NK-92 treated with Interleukin-12 subunit alpha and Interleukin-12 subunit beta, amount 100 ng/mL, for 24 hours (cell line): ENCODE measurements around the gene CABP2.
A peak's percentile ranks its signal among the peaks of the same experiment; 100 is the strongest.
"Not testable (repeated sequence)": the region's sequence is repeated elsewhere in the genome, so short reads cannot be mapped to it uniquely, and the experiment has no call there.

Experiments used
- DNase-seq: peaks from one replicate; lab custom pipeline; 2025; lab: John Stamatoyannopoulos, UW

The CABP2 gene

DNA sequence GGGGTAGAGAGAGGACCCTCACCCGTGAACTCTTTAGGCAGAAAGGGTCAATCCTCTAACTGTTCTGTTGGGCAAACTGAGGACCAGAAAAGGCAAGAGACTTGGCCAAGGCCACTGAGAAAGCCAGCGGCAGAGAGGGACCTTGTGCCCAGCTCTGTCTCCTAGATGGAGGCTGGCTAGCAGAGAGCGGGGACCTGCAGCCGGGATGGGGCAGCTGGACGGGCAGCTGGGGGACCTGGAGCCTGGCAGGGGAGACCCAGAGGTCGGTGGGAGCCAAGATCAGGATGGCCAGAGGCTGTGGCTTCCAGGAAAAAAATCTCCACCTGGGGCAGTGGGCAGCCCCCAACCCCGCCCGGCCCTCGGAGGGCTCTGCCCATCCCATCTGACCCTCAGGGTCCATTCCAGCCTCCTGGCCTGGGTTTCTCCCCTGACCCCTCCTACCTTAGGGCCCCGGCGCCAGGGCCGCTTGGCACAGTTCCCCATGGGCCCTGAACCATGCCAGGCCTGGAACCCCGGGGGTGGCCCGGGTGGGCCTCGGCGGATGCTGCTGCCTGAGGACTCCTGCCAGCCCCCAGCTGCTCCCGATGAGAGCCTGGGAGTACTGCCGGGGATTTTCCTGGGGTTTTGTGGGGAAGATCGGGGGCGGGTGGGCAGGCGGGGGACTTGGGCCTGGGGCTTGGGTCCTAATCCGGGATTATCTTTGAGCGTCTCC is at the start of gene CABP2:
Gene CABP2 (minus strand): TSS at position 603 of the 712 bp plus-strand sequence. CDS start 120 bp downstream, at position 483.
- no peak for DNase-seq

DNA sequence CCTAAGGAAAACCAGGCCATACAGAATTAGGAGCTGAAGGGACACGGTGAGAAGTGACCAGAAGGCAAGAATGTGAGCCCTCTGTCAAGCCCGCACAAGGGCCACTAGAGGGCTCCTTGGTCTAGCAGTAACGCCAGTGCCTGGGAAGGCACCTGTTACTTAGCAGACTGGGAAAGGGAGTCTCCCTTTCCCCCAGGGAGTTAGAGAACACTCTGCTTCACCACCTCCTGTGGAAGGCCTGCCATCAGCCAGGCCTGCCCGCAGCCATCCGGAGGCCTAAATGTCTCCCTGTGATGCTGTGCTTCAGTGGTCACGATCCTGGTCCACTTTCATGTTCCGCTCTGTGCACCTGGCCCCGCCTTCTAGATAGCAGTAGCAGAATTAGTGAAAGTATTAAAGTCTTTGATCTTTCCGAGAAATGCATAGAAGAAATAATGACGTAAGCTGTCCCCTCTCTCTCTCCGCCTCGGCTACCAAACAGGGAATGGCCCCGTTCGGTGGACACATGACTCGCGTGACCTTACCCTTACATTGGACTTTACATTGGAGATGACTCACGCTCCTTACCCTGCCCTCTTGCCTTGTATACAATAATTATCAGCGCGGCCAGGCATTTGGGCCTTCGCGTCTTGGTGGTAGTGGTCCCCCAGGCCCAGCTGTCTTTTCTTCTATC is 49.6 kb upstream of the CABP2 start:
- peak; percentile 30 for DNase-seq

DNA sequence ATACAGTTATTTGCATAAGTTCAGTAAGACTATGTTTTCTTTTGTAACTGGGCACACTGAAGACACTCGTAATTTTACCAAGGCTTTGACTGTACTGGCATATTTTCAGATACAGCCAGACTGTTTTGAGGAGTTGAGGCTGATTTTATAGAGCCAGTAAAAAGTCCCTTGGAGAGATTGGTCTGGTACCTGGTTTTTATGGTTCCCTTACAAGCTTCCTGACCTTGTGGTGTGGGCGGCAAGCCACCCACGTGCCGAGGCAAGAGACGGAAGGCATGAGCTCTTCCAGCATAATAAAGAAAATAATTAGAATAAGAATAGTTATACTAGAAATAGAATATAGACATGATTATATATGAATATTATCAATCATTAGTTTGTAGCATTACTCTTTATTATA is 49.1 kb upstream of the CABP2 start:
- no peak for DNase-seq

DNA sequence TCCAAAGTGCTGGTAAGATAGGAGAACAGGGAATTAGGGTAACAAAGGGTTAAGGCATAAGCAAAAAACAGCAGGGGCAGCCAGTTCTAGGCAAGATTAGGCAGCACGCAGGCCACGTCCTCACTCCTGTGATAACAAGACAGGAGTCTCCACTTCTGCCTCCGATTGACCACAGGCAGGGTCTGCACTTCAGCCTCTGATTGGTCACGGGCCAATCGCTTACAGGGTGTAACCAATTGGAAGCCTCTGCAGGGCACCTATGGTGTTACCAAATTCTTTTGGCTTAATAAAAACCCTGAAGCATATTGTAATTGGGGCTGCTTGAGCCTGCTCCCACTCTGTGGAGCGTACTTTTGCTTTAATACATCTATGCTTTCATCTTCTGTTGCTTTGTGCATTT is 48.2 kb upstream of the CABP2 start:
- no peak for DNase-seq

DNA sequence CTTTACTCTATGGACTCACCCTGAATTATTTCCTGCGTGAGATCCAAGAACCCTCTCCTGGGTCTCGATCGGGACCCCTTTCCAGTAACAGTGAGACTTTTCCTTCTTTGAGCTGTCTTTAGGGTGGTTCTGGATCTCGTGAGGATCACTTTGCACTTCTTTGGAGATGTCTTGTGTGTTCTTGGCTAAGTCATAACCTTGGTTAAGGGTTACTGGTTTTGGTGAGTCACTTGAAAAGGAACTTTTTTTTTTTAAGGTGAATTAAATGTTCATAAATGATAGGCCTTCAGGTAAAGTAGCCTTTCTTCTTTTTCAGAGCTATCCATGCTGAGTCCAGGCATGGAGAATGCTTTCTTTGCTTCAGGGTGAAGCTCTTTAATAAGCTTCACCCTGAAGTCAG is 41.0 kb upstream of the CABP2 start:
- no peak for DNase-seq

DNA sequence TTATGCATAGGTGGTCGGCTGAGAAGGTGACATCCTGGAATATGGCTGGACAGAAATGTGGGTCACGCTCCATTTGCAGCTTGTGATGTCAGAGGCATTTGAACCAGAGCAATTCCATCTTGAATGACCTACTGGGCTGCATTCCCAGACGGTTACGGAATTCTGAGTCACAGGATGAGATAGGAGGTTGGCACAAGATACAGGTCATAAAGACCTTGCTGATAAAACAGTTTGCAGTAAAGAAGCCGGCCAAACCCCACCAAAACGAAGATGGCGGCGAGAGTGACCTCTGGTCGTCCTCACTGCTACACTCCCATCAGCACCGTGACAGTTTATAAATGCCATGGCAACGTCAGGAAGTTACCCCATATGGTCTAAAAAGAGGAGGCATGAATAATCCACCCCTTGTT is 40.5 kb upstream of the CABP2 start:
- DNase-seq: not testable (repeated sequence)

DNA sequence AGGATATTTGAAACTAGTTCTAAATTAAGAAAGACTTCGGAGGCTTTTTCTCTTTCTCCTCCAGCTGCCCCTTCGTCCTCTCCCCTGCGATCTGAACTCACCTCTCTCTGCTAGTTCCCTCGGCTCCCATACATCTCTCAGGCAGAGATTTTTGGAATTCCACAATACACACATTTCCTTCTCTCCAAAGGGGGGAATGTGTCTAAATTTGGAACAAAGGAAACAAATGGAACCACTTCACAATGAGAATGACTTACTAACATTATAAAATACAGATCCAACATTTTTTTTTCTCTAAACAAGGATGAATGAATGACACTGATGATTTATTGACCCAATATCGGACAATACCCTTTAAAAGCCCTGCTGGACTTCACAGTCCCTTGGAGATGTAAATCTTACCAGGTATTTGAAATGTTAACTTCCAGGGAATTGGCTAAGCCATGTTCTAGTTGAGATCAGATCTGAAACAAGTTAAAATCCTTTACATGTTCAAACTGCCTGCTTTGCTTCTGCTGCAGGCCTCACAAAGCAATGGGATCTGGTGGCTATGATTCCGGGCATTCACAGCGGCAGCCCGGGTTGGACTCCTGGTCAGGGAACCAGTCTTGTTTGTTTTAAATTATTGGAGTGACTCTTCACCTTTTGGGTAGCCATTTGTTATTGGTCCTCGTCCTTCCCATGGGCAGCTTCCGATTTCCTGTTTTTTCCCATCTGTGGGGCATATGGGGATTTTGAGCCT is 39.9 kb upstream of the CABP2 start:
- no peak for DNase-seq

DNA sequence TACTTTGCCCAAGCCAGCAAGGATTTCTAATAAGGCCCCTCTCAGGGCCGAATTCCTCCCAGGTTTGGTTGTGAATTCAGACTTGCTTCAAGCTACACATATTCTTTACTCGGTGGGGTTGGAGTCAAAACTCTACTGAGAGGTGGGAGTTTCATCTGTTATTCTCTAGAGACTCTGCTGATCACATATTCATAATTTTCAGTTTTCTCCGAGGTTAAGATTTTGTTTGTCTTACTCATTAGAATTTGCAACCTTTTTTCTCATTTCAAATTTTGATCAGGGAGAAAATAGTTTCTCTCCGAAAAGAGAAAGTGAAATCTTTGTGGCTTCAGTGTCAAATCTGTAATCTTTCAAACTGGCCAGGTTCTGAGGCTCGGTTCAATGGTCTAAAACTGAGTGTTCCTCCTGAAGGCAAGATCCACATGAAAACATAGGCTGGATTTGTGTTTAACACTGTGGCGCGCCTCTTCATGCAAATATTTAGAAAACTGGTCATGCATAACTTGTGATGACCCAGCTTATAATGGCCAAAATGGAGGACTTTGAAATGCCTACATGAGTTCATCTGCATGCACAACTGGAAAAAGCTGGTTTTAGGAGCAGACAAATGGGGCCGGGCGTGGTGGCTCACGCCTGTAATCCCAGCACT is 38.8 kb upstream of the CABP2 start:
- no peak for DNase-seq

DNA sequence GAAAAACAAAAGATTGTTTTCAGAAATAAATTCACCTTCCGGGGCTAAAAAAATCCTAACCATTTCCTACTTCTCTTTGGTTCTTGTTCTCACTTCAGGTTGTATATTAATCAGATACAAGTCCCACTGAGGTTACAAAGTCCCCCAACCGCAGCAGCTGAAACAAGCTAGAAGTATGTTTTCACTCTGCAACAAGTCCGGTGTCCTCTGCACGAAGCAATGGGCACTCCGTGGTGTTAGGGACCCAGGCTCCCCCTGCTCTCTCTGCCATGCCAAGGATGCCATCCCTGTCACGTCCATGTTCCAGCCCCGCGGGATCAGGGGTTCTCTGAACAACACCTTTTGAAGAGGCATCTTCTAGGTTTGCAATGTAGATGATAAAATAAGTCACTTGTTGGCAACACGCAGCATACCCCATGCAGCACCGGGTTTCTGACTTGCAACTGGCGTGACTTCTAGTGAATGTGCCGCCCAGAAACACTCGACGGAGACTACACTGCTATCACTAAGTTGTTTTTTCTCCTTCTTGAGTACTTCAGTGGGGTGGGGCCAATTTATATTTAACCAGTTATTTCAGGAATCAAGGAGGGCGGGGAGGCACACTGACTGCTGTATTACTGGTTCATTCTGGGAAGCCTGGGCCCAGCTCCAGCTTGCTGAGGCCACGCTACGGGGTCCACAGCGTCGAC is 35.0 kb upstream of the CABP2 start:
- no peak for DNase-seq

DNA sequence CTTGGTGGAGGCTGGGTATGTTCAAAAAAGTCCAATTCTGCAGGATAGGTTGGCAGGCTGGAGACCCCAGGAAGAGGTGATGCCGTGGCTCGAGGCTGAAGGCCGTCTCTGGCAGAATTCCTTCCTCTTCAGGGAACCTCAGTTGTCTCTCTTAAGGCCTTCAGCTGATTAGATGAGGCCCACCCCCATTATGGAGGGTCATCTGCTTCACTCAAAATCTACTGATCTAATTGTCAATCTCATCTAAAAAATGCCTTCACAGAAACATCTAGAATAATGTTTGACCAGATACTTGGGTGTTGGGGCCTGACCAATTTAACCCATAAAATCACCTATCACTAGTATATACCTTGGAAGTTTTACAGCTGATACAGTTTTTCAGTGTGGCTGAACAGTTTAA is 33.0 kb upstream of the CABP2 start:
- no peak for DNase-seq

DNA sequence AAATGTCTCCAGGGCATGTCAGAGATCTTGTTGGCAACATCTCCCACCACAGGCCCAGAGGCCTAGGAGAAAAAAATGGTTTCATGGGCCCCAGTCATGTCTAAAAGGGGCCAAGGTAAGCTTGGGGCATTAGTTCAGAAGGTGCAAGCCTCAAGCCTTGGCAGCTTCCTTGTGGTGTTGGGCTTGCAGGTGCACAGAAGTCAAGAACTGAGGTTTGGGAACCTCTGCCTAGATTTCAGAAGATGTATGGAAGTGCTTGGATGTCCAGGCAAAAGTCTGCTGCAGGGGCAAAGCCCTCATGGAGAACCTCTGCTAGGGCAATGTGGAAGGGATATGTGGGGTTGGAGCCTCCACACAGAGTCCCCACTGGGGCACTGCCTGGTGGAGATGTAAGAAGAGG is 28.5 kb upstream of the CABP2 start:
- not testable (repeated sequence) for DNase-seq

DNA sequence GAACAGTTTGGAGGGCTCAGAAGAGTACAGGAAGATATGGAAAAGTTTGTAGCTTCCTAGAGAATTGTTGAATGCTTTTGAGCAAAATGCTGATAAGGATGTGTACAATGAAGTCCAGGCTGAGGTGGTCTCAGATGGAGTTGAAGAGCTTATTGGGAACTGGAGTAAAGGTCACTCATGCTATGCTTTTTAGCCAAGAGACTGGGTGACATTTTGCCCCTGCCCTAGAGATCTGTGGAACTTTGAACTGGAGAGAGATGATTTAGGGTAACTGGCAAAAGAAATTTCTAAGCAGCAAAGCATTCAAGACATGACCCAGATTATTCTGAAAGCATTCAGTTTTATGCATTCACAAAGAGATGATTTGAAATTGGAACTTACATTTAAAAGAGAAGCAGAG is 27.9 kb upstream of the CABP2 start:
- DNase-seq: no peak

DNA sequence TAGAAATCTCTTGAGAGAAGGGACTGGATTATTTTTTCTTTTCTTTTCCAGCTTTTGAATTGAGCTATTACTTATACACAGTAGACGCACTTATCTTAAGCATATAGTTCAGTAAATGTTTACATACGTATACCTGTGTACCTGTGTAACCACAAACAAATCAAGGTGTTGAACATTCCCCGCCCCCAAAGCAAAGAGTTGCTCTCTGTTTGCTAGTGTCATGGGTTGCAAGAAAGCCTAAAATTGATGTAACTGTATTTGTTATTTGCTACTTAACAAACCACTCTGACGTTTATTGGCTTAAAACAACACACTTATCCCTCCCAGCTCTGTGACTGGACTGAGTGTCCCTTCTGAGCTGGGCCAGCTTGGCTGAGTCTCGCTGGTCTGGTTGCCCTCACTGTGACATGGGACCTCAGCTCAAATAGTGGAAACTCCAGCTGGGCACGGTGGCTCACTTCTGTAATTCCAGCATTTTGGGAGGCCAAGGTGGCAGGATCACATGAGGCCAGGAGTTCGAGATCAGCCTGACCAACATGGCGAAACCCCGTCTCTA is 25.4 kb upstream of the CABP2 start:
- DNase-seq: no peak

DNA sequence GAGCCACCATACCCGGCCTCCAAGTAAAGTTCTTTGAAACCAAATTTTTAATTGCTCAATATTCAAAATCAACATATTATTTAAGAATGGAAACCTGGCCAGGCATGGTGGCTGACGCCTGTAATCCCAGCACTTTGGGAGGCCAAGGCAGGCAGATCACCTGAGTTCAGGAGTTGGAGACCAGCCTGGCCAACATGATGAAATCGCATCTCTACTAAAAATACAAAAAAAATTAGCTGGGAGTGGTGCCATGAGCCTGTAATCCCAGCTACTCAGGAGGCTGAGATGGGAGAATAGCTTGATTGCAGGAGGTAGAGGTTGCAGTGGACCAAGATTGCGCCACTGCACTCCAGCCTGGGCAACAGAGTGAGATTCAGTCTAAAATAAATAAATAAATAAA is 24.9 kb upstream of the CABP2 start:
- not testable (repeated sequence) for DNase-seq

DNA sequence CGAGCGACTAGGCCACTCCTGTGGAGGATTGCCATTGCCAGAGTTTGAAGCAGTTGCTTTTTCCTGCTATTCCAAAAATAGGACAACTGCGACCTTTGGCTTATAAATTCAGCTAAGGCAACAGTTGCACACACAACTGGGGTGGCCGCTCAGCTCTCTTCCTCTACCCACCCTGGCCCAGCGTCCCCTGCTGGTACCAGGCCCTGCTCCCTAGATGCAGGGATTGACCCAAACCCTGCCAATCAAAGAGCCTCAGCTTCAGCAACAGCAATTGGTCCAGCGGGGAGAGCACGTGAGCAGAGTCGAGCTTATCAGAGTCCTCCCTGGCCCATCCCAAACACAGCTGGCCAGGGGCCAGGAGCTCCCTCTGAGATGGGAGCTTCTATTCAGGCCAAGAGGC is 22.0 kb upstream of the CABP2 start:
- DNase-seq: no peak

DNA sequence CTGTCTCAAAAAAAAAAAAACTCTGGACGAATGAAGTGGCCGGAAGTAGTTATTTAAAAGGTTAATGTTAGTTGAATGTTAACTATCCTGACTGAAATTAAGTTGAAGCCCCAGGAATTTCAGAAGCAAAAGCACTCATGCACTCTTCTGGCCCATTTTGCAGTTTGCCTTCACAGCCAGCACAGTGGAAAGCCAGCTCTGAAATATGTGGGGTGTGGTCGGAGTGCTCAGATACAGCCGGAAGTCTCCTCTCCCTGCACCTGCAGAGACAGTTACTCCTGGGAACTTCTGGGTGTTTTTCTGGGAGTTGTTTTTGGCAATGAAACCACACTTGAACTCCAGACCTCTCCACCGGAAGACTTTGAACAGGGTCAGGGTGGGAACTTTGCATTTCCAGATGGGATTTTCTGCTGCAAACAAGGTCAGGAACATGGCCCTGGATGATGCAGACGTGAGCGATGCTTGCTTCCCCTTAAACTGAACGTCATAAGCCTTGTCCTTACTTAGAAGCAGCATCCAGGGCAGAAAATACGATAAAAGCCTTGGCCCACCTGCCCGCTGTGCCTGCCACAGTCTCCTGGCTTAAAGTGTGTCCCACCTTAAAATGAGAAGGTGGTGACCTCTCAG is 21.5 kb upstream of the CABP2 start:
- no peak for DNase-seq

DNA sequence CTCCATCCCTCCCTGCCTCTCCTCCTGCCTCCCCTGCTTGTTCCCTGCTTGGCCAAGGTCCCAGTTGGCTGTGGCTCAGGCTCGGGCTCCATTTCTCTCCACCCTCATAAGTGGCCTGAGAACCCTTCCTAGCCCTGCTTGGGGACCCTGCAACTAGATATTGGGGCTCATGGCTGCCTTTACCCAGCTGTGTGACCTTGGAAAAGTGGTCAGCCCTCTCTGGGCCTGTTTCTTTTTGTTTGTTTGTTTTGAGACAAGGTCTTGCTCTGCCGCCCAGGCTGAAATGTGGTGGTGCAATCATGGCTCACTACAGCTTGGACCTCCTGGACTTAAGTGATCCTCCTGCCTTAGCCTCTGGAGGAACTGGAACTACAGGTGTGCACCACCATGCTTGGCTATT is 20.3 kb upstream of the CABP2 start:
- DNase-seq: no peak

DNA sequence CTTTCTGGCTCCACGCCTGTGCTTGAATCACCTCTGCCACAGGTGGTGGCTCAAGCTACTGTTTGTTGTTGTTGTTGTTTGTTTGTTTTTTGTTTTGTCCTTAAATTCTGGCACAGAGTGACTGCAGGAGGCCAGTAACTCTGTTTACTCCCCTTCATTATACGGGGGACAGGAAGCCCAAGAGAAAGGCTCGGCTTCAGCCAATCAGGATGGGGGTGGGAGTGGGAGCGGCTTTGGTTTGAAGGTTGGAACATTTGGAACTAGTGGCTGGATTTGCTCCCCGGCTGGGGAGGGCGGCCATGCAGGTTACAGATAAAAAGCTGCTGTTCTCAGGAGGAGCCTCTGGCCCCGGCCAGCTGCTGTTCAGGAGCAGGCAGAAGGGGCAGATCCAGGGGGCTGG is 19.7 kb upstream of the CABP2 start:
- DNase-seq: no peak

DNA sequence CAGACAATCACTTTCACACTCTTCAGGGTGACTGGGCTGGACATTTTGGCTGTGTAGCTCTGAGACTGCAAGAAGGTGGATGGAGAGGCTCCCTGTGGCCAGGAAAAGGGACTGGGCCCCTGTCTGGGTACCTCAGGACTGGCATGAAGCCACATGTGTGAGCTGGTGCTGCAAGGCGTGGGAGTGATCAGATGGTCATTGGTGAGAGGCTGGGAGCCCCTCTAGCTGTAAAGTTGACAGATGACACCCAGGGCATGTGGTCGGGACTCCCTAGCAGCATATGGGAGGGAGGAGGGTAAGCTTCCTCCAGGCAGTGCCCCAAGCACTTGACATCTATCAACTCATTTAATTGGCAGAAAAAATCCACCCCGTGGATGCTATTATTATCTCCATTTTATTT is 18.9 kb upstream of the CABP2 start:
- DNase-seq: no peak

DNA sequence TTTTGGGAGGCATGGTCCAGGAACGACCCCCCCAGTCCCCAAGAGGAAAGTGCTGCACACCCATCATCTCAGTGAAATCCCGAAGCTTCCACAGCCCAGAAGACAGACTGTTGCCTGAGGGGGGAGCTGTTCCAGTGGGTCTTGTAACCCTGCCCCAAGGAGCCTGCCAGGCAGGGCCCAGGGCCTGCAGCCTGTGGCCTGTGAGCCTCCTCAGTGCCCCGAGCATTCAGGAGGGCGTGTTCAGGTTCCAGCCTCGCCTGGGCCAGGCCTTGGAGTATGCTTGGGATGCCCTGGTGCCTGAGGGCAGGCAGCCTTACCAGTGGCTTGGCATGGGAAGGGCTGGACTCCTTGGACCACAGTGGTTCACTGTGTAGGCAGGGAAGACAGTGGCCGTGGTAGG is 18.0 kb upstream of the CABP2 start:
- no peak for DNase-seq

DNA sequence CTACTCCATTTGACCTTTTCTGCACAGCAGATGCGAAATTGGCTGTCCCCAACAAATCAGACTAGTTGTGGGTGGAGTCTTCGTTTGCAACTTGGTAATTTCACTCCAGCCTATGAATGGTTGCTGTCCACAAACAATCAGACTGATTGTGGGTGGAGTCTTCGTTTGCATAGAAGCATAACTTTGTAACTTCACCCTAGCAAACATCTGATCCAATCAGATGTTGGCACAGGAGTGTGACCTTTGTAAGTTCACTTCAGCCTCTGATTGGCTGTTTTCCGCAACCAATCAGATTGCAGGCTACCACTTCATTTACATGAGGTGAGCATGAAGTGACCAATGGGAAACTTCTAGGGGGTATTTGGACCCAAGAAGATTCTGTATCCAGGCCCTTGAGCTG is 16.3 kb upstream of the CABP2 start:
- DNase-seq: no peak
